ENCODE measurements around the gene OTOS. TPM values are rescaled to one million over a fixed set of nuclear protein-coding genes. Genes with fewer than 3 reads are reported as not detected.

OTOS gene
- total and polyA plus RNA-seq, 2 donors (not counting 1 experiment from before 2014, with no cell fraction given) = not detected

- no peak overlapping the region for H2AFZ ChIP-seq (ENCODE audit: insufficient read depth, low read depth, low read length, poor library complexity, severe bottlenecking)
- ChIA-PET POLR2A (no interaction called here), CTCF (interaction anchor here (9.2 kb wide), 1 partner anchor 79 kb away, joined by 136 read pairs; no protein-coding TSS in a partner anchor)
- no peak overlapping the region for H3K4me2 ChIP-seq (replicated peaks; ENCODE audit: low read depth, low read length, poor library complexity, severe bottlenecking)
- intact Hi-C loops (cut with micrococcal nuclease) = loop anchor here (5.0 kb wide), 2 partner anchors 298 to 737 kb away; partner anchors contain the start of genes GPC1 and HDAC4
- DNase-seq (no peak), ATAC-seq (ENCODE audit: low read depth) (no peak)
- Mint-ChIP-seq H3K4me3 (no peak overlapping the region), H3K27me3 (peaks cover 12% of the 10 kb centered on the region), H3K4me1 (peaks cover 29% of the 10 kb centered on the region), H3K9me3 (ENCODE audit: insufficient read depth) (no peaks in the 10 kb centered on the region), H3K27ac (no peak overlapping the region)
- TF ChIP-seq EZH2 (IDR thresholded peaks at IDR 0.05; ENCODE audit: borderline replicate concordance, insufficient read depth, low read depth, low read length, poor library complexity, severe bottlenecking) (no peak), CTCF (IDR thresholded peaks at IDR 0.05) (no peak)
- H3K9ac ChIP-seq (ENCODE audit: low read length) = no peak overlapping the region
- H3K4me3 ChIP-seq (ENCODE audit: control extremely low read depth in 1 of 5, extremely low read depth in 1 of 5, insufficient read depth in 1 of 5, low read depth in 2 of 5, low read length in 4 of 5) = no peak overlapping the region
- no peaks in the 10 kb centered on the region for H3K36me3 ChIP-seq (replicated peaks in 1 of 2; ENCODE audit: control extremely low read depth in 1 of 2, control insufficient read depth in 1 of 2, extremely low read depth in 1 of 2, insufficient read depth in 2 of 2, low read length in 1 of 2)
- H3K27ac ChIP-seq (ENCODE audit: low read length in 2 of 2) = no peak overlapping the region
- H4K20me1 ChIP-seq (ENCODE audit: control insufficient read depth, insufficient read depth, low read length, poor library complexity, severe bottlenecking) = peaks cover 11% of the 10 kb centered on the region
- peaks cover 34% of the 10 kb centered on the region for H3K79me2 ChIP-seq (ENCODE audit: control insufficient read depth, insufficient read depth, low read length)
- peaks cover 16 to 28% of the 10 kb centered on the region in 2 donors for H3K4me1 ChIP-seq (ENCODE audit: control insufficient read depth in 2 of 2, insufficient read depth in 2 of 2, low read length in 2 of 2)
- peaks cover 0 to 13% (median 5%) of the 10 kb centered on the region in 4 experiments for H3K27me3 ChIP-seq (replicated peaks in 1 of 4; ENCODE audit: control extremely low read depth in 1 of 4, control insufficient read depth in 3 of 4, insufficient read depth in 4 of 4, low read length in 3 of 4)
- WGBS (ENCODE audit: insufficient coverage) = 95% methylated on average over 14 of the region's 15 CpGs
- no peaks in the 10 kb centered on the region for H3K9me3 ChIP-seq (ENCODE audit: control extremely low read depth in 1 of 3, control insufficient read depth in 2 of 3, insufficient read depth in 1 of 3, low read length in 2 of 3)
Observed at GRCh38 chr2:240139011-240139441, 1.4 kb downstream of the OTOS start.

GRCh38 chr2:240138254-240138984 is 2.0 kb downstream of the OTOS start:
- Histone ChIP-seq H3K79me2 (ENCODE audit: control insufficient read depth, insufficient read depth, low read length) (peaks cover 34% of the 10 kb centered on the region), H3K9ac (ENCODE audit: low read length) (no peak overlapping the region), H3K4me3 (ENCODE audit: control extremely low read depth in 1 of 5, extremely low read depth in 1 of 5, insufficient read depth in 1 of 5, low read depth in 2 of 5, low read length in 4 of 5) (no peak overlapping the region), H2AFZ (ENCODE audit: insufficient read depth, low read depth, low read length, poor library complexity, severe bottlenecking) (no peak overlapping the region), H4K20me1 (ENCODE audit: control insufficient read depth, insufficient read depth, low read length, poor library complexity, severe bottlenecking) (peaks cover 17% of the 10 kb centered on the region), H3K9me3 (ENCODE audit: control extremely low read depth in 1 of 3, control insufficient read depth in 2 of 3, insufficient read depth in 1 of 3, low read length in 2 of 3) (no peaks in the 10 kb centered on the region), H3K36me3 (replicated peaks in 1 of 2; ENCODE audit: control extremely low read depth in 1 of 2, control insufficient read depth in 1 of 2, extremely low read depth in 1 of 2, insufficient read depth in 2 of 2, low read length in 1 of 2) (peaks cover 0 to 3% of the 10 kb centered on the region in 2 experiments), H3K4me1 (ENCODE audit: control insufficient read depth in 2 of 2, insufficient read depth in 2 of 2, low read length in 2 of 2) (peaks cover 13 to 22% of the 10 kb centered on the region in 2 donors), H3K27ac (ENCODE audit: low read length in 2 of 2) (no peak overlapping the region), H3K4me2 (replicated peaks; ENCODE audit: low read depth, low read length, poor library complexity, severe bottlenecking) (no peak overlapping the region), H3K27me3 (replicated peaks in 1 of 4; ENCODE audit: control extremely low read depth in 1 of 4, control insufficient read depth in 3 of 4, insufficient read depth in 4 of 4, low read length in 3 of 4) (peaks cover 0 to 7% (median 3%) of the 10 kb centered on the region in 4 experiments)
- DNase-seq (no peak), ATAC-seq (ENCODE audit: low read depth) (no peak)
- H3K9me3 Mint-ChIP-seq (ENCODE audit: insufficient read depth) = no peaks in the 10 kb centered on the region
- ChIA-PET CTCF (interaction anchor here (9.2 kb wide), 1 partner anchor 79 kb away, joined by 136 read pairs; no protein-coding TSS in a partner anchor), POLR2A (no interaction called here)
- 82% methylated on average over 5 of the region's 9 CpGs for WGBS (ENCODE audit: insufficient coverage)
- H3K4me1 Mint-ChIP-seq = peaks cover 27% of the 10 kb centered on the region
- intact Hi-C loops (cut with micrococcal nuclease) = loop anchor here (5.0 kb wide), 2 partner anchors 299 to 736 kb away; partner anchors contain the start of genes GPC1 and HDAC4
- no peak overlapping the region for H3K27ac Mint-ChIP-seq
- peaks cover 12% of the 10 kb centered on the region for H3K27me3 Mint-ChIP-seq
- H3K4me3 Mint-ChIP-seq = peak overlapping the region; percentile 93
- TF ChIP-seq CTCF (IDR thresholded peaks at IDR 0.05) (no peak), EZH2 (IDR thresholded peaks at IDR 0.05; ENCODE audit: borderline replicate concordance, insufficient read depth, low read depth, low read length, poor library complexity, severe bottlenecking) (no peak)
